Upper lobe of left lung (tissue), 4 donors: ENCODE data around the gene CCDC33.

Source experiments
- CTCF ChIP-seq, 6 experiments: fragments of 450-650 bp in 4 of 6; fragments of 200-600 bp in 2 of 6; sonication (generic) in 2 of 6; IDR thresholded peaks; one replicate each; pipeline ENCODE4 v1.5.1; 2016 to 2019; ENCODE audit warnings: antibody characterized with exemption in 6 of 6
- POLR2A ChIP-seq, 4 donors: fragments of 450-650 bp; IDR thresholded peaks; one replicate each; pipeline ENCODE4 v1.5.1; 2016 to 2017; ENCODE audit warnings: antibody characterized with exemption in 4 of 4, mild to moderate bottlenecking in 2 of 4
- POLR2AphosphoS5 ChIP-seq, 2 donors: sonication (generic); formaldehyde crosslinking; IDR thresholded peaks; one replicate each; pipeline ENCODE4 v1.5.1; 2017; ENCODE audit warnings: antibody characterized with exemption in 2 of 2

- TF ChIP-seq POLR2A (IDR thresholded peaks at IDR 0.05) = no peak
- no peak for TF ChIP-seq CTCF (IDR thresholded peaks at IDR 0.05)
- TF ChIP-seq POLR2AphosphoS5 (IDR thresholded peaks at IDR 0.05) = no peak
Observed at GRCh38 chr15:74209997-74210671, 26.0 kb upstream of the CCDC33 start.
